GM12864 (cell line): ENCODE measurements around the gene ATP10D.

Experiments used
- DNase-seq: peaks from one replicate; pipeline ENCODE4 v3.0.0-alpha.2; 2011; ENCODE audit warnings: low read depth
- H3K4me3 ChIP-seq: 2 replicates; pipeline ENCODE4 v1.5.1; 2011; ENCODE audit warnings: mild to moderate bottlenecking, low read depth, low read length, control low read depth
- TF ChIP-seq, protein P1 (sequence below): IDR thresholded peaks from 2 replicates; pipeline ENCODE4 v1.5.1; 2011; ENCODE audit warnings: low read depth, mild to moderate bottlenecking, moderate library complexity, low read length, control low read depth, inconsistent platforms; ENCODE audit errors: missing control alignments

The ATP10D gene

DNA sequence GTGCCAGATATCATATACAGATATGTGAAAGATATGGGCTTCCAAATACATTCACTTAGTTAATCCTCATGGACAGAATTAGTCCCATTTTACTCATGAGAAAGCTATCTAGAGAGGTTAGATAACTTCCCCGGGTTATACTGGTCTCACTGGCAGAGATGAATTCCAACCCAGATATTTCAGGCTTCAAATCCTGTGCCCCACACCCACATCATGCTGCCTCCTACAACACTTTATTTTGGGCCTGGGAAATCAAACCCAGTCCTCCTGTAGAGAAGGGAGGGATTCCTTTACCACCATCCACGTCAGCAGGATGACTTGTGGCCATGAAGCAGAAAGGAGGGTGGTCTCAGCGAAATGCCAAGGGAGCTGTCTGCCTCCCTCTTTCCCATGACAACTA is 113.8 kb downstream of the ATP10D start:
- TF ChIP-seq, protein P1, sequence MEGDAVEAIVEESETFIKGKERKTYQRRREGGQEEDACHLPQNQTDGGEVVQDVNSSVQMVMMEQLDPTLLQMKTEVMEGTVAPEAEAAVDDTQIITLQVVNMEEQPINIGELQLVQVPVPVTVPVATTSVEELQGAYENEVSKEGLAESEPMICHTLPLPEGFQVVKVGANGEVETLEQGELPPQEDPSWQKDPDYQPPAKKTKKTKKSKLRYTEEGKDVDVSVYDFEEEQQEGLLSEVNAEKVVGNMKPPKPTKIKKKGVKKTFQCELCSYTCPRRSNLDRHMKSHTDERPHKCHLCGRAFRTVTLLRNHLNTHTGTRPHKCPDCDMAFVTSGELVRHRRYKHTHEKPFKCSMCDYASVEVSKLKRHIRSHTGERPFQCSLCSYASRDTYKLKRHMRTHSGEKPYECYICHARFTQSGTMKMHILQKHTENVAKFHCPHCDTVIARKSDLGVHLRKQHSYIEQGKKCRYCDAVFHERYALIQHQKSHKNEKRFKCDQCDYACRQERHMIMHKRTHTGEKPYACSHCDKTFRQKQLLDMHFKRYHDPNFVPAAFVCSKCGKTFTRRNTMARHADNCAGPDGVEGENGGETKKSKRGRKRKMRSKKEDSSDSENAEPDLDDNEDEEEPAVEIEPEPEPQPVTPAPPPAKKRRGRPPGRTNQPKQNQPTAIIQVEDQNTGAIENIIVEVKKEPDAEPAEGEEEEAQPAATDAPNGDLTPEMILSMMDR, result no peak
- H3K4me3 ChIP-seq, result no peak overlapping the region
- DNase-seq, result no peak

DNA sequence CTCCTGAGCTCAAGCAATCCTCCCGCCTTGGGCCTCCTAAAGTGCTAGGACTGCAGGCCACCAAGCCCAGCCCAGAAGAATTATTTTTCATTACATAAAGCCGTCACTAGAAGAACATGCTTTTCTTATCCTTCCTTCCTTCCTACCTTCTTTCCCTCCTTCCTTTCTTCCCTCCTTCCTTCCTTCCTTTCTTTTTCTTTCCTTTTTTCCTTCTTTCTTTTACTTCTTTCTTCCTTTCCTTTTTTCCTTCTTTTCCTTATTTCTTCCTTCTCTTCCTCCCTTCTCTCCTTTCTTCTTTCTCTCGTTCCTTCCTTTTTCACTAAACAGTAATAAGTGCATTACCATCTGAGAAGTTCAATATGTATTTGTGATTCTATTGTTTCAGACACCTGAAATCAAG is 121.4 kb downstream of the ATP10D start:
- H3K4me3 ChIP-seq, result no peak overlapping the region
- TF ChIP-seq, protein P1, result no peak
- no peak for DNase-seq

DNA sequence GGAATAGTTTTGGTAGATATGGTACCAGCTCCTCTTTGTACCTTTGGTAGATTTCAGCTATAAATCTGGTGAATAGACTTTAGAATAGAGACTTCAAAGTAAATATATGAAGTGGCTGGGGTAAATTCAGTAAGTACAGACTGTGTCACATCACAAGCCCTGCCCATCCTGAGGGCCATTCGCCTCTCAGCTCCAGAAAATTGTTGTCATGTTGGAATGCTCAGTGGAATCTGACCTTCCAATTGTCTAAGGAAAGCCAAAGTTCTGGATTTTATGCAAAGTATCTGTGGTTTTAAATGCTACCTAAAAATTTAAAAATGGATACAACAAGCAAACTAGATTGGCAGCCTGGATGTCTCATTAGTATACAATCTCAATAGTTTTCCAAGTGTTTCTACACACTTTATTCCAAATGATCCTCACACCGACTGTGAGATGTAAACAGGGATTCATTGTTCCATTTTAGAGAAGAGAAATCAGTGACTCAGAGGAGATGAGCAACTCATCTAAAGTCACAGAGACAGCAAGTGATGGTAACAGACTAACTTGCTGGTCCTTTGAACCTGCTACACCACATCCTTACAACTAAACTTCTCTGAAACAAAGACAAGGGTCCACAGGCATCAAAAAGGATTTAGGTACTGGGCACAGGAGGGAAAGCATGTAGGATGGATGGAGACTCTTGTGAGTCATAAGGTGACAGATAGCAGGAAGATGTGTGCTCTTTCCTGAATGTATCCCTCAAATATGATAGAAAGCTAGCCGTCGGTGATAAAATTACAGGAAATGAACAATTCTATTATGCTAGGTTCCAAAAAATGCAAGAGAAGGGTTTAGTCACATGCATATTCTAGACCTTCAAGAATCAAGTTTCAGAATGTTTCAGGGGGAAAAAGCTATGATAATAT is 127.3 kb downstream of the ATP10D start:
- no peak overlapping the region for H3K4me3 ChIP-seq
- no peak for DNase-seq
- TF ChIP-seq, protein P1, result no peak

DNA sequence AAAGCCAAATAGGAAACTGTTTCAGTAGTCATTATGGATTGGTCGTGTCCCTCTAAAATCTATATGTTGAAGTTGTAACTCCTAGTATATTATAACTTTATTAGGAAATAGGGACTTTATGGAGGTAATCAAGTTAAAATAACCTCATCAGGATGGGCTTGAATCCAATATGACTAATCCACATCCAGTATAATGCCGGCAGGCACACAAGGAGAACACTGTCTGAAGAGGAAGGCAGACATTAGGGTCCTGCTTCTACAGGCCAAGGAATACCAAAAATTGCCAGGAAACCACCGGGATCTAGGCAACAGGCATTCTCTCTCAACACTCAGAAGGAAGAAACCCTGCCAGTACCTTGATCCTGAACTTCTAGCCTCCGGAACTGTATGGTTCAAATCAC is 130.3 kb downstream of the ATP10D start:
- H3K4me3 ChIP-seq, result no peak overlapping the region
- TF ChIP-seq, protein P1, result no peak
- DNase-seq, result no peak

DNA sequence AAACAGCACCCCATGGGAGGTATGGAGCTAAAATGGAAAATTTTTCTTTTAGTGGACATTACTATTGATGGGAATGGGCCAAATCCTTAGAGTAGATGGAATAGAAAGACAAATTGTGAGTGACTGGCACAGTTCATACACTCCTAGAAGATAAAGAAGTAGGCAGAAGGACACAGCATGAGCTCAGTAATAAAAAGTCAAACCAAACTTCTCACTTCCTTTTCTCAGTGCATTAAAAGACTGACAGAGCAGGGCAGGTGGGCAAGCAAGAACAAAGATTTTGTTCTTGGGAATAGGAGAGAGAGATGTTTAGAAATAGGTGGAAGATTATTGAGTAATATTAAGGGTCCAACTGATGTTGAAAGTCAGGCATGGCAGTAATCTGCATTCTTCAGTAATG is 132.5 kb downstream of the ATP10D start:
- no peak overlapping the region for H3K4me3 ChIP-seq
- DNase-seq, result no peak
- TF ChIP-seq, protein P1, result no peak

DNA sequence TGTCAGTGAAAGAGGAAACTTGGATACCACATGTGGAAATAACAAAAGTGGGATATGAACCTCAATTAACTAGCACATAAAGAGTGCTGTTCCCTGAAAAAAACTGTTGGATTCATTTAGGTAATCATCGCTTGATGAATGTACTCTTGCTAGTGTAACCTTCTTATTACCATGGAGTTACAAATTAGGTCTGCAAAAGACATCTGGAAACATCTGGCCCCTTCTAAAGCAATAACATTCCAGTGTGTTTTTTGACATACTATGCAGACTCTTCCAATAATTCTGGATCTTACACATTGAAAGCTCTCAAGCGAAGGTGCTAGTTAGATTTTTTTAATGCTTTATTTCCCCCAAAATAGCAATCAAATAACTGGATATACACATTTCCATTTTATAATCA is 134.6 kb downstream of the ATP10D start:
- TF ChIP-seq, protein P1, result no peak
- no peak overlapping the region for H3K4me3 ChIP-seq
- DNase-seq, result no peak

DNA sequence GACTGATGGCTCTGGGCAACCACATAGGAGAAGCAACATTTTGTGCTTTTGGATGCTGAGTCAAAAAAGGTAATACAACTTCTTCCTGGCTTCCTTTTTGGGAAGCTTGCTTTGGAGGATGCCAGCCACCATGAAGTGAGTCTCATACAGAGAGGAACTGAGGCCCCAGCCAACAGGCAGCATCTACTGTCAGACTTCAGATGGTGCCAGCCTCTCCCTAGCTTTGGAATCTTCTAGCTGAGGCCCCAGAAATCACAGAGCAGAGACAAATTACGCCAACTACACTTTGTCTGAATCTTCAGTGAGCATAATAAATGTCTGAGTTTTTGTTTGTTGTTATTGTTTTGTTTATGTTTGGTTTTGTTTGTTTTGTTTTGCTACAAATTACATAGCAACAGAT is 136.1 kb downstream of the ATP10D start:
- no peak for DNase-seq
- TF ChIP-seq, protein P1, result no peak

More for the DNA sequence above, 136.1 kb downstream of the ATP10D start:
- no peak overlapping the region for H3K4me3 ChIP-seq
